Lower leg skin (tissue), 3 donors: Measurements from ENCODE around the gene JOSD1.

Experiments used
- CTCF ChIP-seq, 3 donors: fragments of 450-650 bp; IDR thresholded peaks; one replicate each; pipeline ENCODE4 v1.5.1; 2016; ENCODE audit warnings: antibody characterized with exemption in 3 of 3, mild to moderate bottlenecking in 3 of 3, moderate library complexity in 2 of 3
- POLR2A ChIP-seq, 2 donors: fragments of 450-650 bp; IDR thresholded peaks; one replicate each; pipeline ENCODE4 v1.6.1; 2016 to 2017; ENCODE audit warnings: antibody characterized with exemption in 2 of 2, mild to moderate bottlenecking in 1 of 2, moderate library complexity in 1 of 2

- TF ChIP-seq CTCF (IDR thresholded peaks at IDR 0.05) (no peak), POLR2A (IDR thresholded peaks at IDR 0.05) (no peak)
Measured at GRCh38 chr22:38742176-38742942, 41.6 kb upstream of the JOSD1 start.
